CD4-positive, alpha-beta T cell treated with Interleukin-17A for 4 hours (primary cell): ENCODE data around the gene PSMG2.

ENCODE experiments used
- DNase-seq: peaks from one replicate; pipeline ENCODE4 v3.0.0-alpha.2; 2020; ENCODE audit warnings: mixed read lengths

The PSMG2 gene

GRCh38 chr18:12702221-12703095 is at the start of gene PSMG2, which contains the start of gene CEP76:
TSS of gene PSMG2 (plus strand) at chr18:12703042. CDS start at chr18:12703108, 66 bp downstream.
TSS of gene CEP76 (minus strand) at chr18:12702723. CDS start at chr18:12702548, 175 bp downstream.
- peak; percentile 89 for DNase-seq

- no peak for DNase-seq
Measured at GRCh38 chr18:12654971-12655370, 47.9 kb upstream of the PSMG2 start.

GRCh38 chr18:12656605-12656937 is 46.3 kb upstream of the PSMG2 start:
- DNase-seq, result no peak

- peak; percentile 37 for DNase-seq
Measured at GRCh38 chr18:12656938-12657683, 45.7 kb upstream of the PSMG2 start.

- peak; percentile 62 for DNase-seq
Measured at GRCh38 chr18:12657684-12658425, 45.0 kb upstream of the PSMG2 start, which contains the start of gene SPIRE1. TSS of gene SPIRE1 (minus strand) at chr18:12658107. CDS start at chr18:12657866, 241 bp downstream.

- DNase-seq, result peak; percentile 46
Measured at GRCh38 chr18:12658426-12659138, 44.3 kb upstream of the PSMG2 start.

- peak; percentile 42 for DNase-seq
Measured at GRCh38 chr18:12659904-12660605, 42.8 kb upstream of the PSMG2 start.

GRCh38 chr18:12668041-12668440 is 34.8 kb upstream of the PSMG2 start:
- DNase-seq, result no peak

GRCh38 chr18:12679183-12679786 is 23.6 kb upstream of the PSMG2 start:
- peak; percentile 20 for DNase-seq

- no peak for DNase-seq
Measured at GRCh38 chr18:12686100-12686499, 16.7 kb upstream of the PSMG2 start.

GRCh38 chr18:12689256-12689850 is 13.5 kb upstream of the PSMG2 start:
- no peak for DNase-seq

GRCh38 chr18:12692206-12692605 is 10.6 kb upstream of the PSMG2 start:
- DNase-seq, result no peak

- DNase-seq, result no peak
Measured at GRCh38 chr18:12694032-12694431, 8.8 kb upstream of the PSMG2 start.

GRCh38 chr18:12699747-12700146 is 3.1 kb upstream of the PSMG2 start:
- DNase-seq, result no peak

- DNase-seq, result no peak
Measured at GRCh38 chr18:12701161-12701560, 1.7 kb upstream of the PSMG2 start.

- DNase-seq, result no peak
Measured at GRCh38 chr18:12703096-12703567, 290 bp downstream of the PSMG2 start.

- DNase-seq, result no peak
Measured at GRCh38 chr18:12703664-12704063, 822 bp downstream of the PSMG2 start.

- DNase-seq, result no peak
Measured at GRCh38 chr18:12711446-12711845, 8.6 kb downstream of the PSMG2 start.

- no peak for DNase-seq
Measured at GRCh38 chr18:12721495-12722275, 18.8 kb downstream of the PSMG2 start.

- no peak for DNase-seq
Measured at GRCh38 chr18:12722731-12723130, 19.9 kb downstream of the PSMG2 start.
